ENCODE measurements around the gene RIMS4.
"Not testable (repeated sequence)": the region's sequence is repeated elsewhere in the genome, so short reads cannot be mapped to it uniquely, and the experiment has no call there.

The RIMS4 gene

DNA sequence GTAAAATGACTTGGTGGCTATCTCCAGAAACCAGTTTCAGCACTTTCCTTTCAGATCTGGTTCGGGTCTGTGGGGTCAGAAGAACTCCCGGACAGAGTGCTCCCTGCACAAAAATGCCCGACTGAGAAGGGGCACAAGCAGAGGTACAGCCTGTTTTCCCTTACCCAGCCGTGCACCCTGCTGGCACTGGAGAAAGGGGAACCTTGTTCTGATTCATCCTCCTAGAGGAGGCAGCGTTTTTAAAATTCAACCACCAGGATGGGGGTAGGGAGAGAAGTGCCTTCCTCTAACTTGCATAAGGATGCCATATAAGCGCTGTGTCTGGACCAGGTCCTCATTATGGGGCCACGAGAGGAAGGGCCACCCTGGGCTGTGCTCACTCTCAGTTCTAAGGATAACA is 17.6 kb downstream of the RIMS4 start:
- DNase-seq: no peak

DNA sequence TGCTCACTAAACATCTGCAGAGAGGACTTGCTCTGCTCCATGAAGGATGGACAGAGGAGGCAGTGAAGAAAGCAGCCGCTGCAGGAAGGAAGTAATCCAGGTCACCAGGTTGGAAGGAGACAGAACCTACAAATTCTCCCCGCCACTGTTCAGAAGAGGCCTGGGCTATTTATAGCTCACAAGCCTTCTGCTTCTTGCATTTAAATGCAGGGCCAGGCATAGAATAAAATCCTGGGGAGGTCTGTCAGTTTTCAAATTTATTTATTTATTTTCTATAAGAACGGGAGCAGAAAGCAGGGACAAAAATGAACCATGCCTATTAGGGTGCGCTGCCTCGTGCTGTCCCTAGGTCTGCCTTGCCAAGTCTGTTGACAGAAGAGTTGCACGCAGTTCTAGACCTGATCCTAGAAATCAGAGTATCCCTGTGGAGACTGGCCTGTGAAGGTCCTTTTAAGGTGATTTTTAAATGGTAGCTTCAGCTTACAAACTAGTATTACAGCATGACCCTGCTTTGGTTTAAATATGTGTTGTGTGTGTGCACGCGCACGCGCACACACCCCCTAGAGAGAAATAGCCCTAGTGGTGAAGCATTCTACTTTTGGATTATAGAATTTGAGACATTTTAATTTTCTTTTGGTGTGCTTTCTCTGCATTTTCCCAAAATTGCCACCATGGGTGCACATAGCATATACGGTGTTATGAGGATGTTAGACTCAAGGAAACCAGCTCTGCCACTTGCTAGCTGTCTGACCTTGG is 19.5 kb downstream of the RIMS4 start:
- no peak for DNase-seq

DNA sequence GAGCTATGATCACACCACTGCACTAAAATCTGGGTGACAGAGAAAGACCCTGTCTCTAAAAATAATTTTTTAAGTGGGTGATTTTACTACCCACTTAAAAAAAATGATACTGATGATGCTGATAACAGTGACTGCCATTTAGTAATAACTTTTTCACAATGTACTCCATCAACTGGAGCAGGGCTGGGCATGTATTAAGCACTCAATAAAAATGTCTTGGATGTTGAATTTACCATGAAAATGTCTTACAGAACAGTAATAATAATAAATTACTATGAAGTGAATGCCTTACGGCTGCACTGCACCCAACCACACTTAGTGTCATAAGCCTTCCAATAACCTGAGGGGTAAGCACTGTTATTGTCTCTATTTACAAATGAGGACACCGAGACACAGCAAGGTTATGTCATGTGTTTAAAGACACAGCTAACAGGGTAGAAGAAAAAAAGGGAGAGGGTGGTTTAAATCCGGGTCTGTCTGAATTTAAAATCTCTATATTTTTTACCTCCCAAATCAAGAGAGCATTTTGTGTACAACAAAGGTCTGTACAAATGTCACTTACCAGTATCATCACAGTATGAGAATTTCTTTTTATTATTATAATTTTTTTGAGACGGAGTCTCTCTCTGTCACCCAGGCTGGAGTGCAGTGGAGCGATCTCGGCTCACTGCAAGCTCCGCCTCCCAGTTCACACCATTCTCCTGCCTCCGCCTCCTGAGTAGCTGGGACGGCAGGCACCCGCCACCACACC is 21.5 kb downstream of the RIMS4 start:
- DNase-seq: no peak

DNA sequence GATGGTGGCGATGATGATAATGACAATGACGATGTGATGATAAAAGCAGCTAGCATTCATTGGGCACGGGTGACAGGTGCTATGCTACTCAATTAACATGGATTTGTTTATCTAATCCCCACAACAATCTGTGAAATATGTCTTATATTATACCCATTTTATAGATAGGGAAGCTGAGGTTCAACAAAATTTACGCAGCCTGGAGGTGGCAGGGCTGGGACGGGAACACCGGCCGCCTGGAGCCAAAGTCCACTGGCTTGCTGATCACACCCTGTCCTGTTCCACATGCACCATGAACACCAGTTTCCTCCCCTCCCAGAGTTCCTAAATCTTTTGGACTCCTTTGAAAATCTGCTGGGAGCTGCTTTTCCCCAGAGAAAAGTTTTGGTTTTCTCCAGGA is 23.0 kb downstream of the RIMS4 start:
- no peak for DNase-seq

DNA sequence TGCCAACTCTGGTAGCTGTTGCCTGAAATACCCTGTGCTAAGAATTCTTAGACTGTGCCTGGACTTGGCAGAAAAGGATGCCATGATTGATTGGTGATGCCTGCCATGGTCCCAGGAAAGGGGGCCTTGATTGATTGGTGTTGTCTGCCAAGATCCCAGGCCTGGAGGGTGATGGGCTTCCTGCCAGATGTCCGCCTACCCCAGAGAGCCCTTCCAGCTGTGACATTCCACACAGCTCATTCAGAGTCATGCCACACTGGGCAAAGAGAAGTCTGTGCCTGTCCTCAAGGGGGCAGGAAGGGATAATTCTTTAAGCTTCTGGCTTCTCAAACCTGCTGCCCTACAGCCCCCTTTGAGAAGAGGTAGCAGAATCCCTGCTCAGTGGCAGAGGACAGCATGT is 24.6 kb downstream of the RIMS4 start:
- DNase-seq: no peak

DNA sequence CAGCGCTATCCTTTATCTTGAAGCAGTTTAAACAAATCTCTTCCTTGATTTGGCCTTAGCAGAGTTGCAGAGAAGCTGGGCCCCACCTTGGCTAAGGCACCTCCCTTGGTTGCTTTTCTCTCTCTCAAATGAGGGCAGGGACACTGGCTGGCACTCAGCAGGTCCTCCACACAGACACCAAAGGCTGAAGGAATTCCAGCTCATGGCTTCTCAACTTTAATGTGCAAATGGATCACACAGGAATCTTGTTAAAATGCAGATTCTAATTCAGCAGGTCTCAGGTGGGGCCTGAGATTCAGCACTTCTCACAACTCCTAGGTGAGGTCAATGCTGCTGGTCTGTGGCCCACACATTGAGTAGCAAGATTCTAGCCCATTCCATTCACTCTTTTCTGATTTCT is 25.7 kb downstream of the RIMS4 start:
- DNase-seq: no peak

DNA sequence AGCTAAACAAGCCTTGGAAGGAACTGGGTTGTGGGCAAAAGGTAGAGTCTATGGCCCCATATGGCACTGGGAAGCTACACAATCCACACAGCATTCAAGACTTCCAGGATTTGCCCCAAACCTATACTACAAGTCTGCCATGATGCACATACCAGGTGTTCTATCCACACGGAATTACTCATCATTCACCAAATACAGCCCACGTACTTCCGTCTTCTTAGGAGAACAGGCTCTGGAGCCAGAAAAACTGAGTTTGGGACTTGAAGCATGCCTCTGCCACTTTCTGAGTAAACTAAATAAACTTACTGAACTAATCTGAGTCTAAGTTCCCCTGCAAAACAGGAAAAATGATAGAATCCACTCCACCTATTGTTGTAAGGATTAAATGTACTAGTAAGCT is 28.6 kb downstream of the RIMS4 start:
- DNase-seq: no peak

DNA sequence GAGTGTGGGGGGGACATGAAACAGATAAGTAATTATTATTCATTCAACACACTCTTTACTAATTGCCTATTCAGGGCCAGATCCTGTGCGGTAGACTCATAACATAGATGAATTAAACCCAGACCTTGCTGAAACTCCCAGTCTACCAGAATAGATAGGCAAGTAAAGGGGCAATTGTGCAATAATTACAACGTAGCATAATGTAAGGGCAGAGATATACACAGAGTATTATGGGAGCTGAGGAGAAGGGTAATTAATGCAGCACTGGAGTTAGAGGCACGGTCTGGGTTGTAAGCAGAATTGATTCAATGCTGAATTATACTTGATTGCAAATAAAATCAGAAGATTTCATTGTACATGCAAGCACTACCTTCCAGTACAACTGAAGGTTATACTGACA is 29.2 kb downstream of the RIMS4 start:
- DNase-seq: no peak

DNA sequence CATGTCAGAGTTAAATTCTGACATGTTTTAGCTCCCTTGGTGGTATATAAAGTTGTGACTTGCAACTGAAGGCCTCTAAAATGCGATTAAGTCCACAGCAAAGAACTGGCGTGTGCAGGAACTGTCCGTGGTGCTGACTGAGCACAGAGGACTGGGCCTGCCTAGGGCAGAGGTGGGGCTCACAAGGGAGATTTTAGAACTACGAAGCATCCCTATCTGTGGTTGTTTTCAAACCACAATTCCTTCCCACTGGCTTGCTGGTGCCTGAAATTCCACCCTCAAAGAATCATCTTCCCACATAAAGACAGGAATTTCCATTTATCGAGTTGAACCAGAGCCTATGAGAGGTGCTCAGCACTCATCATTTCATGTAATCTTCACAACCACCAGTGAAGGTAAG is 30.1 kb downstream of the RIMS4 start:
- DNase-seq: no peak

DNA sequence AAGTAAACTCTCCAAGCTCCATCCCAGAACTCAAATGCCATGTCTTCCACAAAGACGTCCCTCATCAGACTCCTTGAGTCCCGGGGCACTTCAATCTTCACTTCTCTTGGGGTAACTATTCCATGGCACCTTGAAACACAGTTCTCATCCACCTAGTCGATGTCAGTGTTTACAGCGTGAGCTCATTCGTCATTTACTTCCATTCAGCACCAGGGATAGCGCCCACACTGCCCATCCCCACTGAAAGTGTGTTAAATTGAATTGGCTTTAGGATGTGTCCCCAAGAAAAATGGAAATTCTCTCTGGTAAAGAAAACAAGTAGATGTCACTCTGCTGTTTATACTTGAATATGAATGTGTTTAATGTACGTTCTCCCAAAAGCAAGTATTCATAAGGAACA is 33.4 kb downstream of the RIMS4 start:
- DNase-seq: no peak

DNA sequence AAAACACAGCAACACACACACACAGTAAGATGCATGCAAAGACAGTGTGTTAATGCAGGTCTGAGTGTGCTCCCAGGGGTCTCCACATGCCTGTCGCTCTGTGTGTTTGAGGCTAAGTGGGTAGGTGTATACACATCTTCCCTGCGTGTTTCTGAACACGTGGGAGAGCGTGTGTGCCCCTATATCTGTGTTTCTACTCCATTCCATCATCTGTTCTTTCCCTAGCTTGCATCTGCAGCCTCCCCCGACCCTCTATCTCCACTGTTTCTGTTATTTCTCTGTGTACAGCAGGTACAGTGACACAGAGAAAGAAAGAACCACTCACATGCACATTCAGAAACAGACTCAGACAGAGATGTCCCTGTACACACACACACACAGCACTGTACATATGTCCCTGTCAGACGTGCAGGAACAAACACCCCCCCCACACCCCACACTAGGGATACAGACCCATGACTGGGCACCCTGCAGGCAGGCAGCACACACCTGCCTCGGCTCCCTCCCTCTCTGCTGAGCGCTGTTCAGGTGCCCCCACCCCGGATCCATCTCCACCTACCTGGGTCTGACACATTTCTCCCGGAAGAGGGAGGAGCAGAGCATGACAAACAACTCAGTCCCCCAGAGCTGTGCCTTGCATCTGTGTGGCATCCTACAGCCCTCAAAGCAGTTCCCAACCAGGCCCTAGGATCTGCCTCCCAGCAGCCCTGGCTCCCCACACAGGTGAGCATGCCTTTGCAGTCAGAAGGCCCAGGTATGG is 37.1 kb downstream of the RIMS4 start:
- no peak for DNase-seq

DNA sequence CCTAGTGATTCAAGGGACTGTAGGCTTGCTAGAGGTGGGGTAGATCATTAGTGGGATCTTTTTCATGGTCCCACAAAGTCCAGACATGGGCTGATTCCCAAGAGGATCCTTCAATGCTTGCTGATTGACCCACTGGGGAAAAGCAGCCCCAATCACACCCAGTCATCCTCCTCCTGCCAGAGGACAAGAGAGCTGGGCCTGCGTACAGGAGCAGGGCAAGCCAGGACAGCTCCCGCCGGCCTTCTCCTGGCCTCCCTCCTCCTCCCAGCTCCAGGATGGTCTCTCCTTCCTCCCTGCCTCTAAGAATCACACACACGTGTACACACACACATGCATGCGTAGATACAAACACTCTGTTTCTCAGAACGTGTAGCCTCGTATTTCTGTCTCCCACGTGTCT is 37.7 kb downstream of the RIMS4 start:
- no peak for DNase-seq

DNA sequence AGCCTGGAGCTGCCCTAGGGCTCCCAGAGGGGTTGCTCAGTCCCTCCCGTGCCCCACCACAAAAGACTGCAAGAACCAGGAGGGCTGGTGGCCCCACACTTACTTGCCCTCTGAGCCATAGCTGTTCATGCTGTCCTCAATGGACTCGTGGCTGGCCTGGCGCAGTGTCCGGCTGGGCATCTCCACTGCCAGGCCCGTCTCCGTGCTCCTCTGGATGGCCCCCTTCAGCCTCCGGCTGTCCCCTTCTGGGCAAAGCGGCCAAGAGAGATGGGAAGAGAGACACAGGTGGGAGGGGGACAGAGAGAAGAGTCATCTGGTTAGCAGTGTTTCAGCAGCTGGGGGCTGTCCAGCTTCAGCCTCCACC is 39.2 kb downstream of the RIMS4 start:
- DNase-seq: no peak

DNA sequence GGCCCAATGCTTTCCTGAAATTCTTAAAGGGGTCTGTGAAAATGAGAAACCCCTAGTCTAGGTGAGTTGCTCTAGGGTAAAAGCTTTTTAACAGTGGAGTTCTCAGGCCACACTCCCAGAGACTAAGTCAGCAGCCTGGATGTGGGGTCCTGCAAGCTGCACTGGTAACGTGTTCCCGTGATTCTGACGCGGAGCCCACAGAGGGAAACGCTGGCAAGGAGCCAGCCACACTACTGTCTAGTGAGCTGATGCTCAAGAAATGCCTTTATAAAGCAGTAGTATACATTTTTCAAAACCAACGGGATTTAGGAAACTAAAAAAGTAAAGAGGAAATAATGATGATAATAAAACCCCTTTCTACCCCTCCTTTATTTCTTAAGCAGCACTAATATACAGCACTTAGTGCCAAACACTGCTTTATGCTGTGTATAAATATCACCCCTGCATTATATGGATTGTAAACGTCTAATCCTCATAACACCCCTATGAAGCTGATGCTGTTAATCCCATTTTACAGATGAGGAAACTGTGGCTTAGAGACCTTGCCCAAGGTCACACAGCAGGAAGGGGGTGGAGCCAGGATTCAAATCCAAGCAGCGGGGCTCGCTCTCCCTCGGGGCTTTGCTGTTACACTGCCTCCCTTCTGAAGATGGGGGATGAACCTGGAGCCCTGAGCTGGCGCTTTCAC is 39.7 kb downstream of the RIMS4 start:
- DNase-seq: no peak

DNA sequence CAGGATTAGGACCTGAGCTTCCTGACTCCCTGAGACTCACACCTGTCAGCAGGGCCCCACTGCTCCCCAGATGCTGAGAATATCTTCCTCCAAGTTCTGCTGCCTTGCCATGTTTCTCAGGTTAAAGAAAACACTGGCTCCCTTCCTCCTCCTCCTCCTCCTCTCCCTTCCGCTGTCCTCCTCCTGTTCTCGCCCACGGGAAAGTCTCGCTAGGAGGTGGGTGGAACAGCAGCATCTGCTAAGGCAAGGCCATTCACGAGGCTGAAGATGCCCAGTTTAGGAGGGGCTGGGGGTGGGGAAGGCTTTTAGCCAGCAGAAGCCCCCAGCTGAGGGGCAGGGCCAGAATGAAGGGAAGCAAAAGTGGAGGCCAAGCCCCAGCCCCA is 40.9 kb downstream of the RIMS4 start:
- no peak for DNase-seq

DNA sequence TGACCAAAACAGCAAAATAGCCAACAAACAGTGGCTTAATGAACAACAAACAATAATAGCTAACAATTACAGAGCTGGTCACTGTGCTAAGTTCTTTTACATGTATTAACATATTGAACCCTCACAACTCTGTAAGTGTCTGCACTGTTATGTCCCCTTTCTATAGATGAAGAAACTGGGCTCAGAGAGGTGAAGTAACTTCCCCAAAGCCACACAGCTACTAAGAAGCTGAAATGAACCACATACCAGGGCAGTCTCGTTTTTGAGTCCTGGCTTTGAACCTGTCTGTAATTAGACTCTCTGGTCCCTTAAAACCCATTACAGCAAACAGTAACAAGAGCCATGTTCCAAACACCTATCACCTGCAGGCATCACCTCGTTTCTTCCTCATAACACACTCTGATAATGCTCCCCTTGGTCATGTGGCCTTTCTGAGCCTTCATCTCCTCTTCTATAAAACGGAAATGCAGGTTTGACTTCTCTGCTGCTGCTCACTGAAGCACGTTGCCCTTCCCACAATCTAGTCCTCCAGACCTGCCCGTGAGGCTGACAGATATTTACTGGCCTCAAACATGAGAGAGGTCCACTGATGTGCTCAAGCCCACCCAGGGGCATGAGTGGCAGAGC is 41.4 kb downstream of the RIMS4 start:
- DNase-seq: no peak

DNA sequence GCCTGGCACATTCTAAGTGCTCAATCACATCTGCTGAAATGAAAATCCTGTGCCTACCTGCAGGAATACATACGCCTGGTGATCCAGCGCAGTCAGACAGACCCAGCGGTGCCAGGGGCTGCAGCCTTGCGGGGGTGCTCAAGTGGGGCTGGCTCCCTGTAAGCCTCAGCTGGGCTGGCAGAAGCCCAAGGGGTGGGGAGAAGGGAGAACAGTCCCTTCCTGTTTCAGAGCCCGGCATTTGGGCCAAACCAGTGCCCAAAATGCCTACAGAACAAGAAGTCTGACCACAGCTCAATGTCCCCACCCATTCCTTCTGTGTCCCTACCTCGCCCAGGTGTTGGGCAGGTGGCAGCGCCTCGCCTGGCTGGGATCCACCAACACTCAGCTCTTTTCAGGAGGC is 42.1 kb downstream of the RIMS4 start:
- no peak for DNase-seq

DNA sequence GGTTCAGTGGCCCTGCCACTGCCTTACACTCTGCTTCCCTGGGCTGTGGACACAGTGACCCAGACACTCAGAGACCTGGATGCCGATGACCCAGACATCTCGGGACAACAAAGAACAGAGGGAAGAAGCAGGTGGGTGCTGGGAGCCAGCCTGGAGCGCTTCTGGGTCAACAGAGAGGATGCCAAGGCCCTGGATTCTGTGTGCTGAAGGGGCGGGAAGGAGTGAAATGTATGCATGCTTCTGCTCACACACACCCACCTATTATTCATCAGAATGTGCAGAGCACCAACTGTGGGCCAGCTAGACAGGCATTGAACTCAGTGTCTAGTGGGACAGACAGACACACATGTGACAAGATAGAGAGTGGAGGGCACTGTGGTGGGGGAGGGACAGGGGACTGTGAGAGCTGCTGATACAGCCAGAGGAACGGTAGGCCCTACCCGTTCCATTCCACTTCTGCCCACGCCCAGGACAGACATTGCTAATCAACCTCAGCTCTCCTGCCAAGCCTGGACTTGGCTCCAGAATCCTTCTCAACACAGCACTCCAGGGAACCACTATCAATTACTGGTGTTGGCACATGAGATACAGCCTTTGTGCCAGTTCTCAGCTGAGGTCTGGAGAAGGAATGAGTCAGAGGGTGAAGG is 44.5 kb downstream of the RIMS4 start:
- no peak for DNase-seq

DNA sequence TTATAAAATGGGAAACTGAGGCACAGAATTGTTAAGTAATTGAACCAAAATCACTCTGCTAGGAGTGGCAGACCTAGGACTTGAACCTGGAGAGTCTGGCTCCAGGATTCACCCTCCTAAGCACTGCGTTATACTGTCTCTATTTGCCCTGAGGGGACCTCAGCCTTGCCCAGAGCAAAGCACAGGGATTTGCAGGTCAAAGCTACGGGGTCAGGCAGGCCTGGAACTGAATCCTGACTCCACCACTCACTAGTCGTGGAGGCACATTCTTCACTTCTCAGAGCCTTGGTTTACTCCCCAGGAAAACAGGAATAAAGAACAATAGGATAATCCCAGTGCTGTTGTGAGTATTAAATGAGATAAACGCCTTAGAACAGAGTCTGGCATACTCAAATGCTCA is 45.3 kb downstream of the RIMS4 start:
- no peak for DNase-seq

DNA sequence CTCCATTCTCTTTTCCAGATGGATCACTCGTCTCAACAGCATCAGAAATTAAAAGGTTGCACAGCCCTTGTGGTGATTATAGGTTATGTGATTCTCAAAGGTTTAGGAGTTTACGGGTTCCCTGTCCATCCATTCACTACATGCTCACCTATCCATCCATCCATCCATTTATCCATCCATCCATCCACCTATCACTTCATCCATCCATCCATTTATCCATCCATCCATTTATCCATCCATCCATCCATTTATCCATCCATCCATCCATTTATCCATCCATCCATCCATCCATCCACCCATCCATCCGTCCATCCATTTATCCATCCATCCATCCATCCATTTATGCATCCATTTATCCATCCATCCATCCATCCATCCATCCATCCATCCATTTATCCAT is 46.5 kb downstream of the RIMS4 start:
- not testable (repeated sequence) for DNase-seq

DNA sequence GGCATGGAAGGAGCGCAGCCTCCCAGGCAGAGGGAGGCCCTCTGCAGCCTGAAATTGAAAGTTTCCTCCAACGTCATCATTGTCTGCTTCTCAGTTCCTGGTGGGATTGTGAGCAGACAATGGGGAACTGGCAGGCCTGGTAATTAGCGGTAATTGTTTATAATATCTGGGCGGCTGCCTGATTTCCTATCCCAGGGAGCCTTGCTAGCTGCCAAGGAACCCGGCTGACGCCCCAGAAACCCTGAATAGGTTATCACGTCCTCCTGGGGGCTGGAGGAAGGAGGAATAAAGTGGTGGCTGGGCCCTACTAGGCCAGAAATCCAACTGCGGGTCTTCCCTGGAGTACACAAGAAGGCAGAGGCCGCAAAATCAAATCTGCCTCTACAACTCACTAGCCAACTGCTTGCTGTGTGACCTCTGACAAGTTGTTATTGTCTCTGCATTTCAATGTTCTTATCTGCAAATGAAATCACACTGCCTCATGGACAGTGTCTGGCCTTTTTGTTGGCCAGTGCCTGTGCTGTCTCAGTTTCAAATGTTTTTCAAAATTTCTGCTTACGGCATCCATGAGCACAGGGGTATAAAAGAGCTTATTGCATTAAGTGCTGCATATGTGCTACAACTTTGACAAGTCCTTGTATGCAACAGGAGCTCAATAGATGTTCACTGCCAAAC is 47.7 kb downstream of the RIMS4 start:
- no peak for DNase-seq

DNA sequence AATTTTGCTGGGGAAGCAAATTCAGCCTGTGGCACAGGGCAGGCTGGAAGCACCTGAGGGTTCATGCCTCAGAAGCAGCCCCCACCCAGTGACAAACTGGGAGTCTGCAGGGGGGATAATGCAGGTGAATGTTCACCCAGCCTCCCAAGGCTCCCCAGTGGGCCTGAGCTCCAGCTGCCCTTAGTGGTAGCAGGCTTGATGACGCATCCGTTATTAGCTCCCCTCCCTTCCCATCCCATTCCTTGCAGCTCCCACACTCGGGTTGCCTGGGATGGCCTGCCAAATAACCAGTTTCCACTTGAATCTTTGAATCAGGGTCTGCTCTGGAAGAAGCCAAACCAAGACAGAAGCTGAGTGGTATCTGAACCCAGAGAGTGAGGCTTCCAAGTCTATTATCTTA is 48.9 kb downstream of the RIMS4 start:
- no peak for DNase-seq

Data from activated CD4-positive, alpha-beta T cell treated with anti-CD3 and anti-CD28 coated beads for 1 hour (primary cell).